GM13976 (cell line): ENCODE results near the gene SLC1A2.

Experiments
- DNase-seq: peaks from one replicate; pipeline ENCODE4 v3.0.0; 2012; ENCODE audit warnings: low spot score
- in situ Hi-C: fragments of 300-500 bp; cut with MboI; formaldehyde crosslinking; loops from one replicate; pipeline ENCODE4 v1.12.0; 2022; ENCODE audit warnings: low sequenced_read_pairs, mixed read lengths, inconsistent platforms; ENCODE audit not compliant: unreplicated experiment
- TF ChIP-seq, protein P1 (sequence below): IDR thresholded peaks from 2 replicates; pipeline ENCODE4 v1.5.1; 2012; ENCODE audit warnings: borderline replicate concordance, mild to moderate bottlenecking; ENCODE audit not compliant: insufficient read depth; ENCODE audit errors: extremely low read depth, missing control alignments, control extremely low read depth

The SLC1A2 gene

DNA sequence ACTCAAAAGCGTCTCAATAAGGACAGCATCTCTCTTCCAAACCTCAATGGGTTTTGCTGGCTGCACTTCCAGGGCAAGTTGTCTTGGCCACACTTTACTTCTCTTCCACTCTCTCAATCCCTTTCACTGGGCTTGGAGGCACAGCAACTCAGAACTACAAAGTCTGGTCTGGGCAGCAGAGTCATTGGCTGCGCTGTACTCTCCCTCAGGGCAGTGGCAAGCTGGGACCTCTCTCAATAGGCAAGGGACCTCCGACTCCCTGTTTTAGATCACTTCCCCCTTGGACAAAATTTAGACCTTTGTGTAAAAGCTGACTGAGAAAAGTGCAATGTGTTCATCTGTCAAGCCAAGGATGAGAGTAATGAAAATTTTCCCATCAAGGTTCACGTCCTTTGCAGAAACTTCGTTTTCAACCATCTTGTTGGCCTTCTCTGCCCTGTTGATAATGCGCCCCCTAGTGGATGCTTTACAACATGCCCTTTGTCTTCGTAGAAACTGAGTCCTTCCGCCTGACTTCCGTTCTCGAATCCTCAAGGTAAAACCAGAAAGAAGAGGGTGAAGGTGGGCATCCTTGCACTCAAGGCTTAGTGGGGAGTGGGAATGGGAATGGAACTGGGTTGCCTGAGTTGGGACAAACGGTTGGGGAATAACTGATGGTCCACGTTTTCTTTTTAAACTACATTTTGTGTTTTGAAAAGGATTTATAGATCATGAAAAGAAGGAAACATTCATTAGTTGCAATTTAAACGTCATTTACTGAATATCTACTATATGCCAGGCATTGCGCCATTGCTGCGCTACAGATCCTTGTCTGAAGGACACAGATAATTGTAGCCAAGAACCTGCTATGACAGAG lies 181.3 kb downstream of the SLC1A2 start:
- TF ChIP-seq, protein P1, sequence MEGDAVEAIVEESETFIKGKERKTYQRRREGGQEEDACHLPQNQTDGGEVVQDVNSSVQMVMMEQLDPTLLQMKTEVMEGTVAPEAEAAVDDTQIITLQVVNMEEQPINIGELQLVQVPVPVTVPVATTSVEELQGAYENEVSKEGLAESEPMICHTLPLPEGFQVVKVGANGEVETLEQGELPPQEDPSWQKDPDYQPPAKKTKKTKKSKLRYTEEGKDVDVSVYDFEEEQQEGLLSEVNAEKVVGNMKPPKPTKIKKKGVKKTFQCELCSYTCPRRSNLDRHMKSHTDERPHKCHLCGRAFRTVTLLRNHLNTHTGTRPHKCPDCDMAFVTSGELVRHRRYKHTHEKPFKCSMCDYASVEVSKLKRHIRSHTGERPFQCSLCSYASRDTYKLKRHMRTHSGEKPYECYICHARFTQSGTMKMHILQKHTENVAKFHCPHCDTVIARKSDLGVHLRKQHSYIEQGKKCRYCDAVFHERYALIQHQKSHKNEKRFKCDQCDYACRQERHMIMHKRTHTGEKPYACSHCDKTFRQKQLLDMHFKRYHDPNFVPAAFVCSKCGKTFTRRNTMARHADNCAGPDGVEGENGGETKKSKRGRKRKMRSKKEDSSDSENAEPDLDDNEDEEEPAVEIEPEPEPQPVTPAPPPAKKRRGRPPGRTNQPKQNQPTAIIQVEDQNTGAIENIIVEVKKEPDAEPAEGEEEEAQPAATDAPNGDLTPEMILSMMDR = peak; percentile 56
- in situ Hi-C loops = no loop called here
- peak; percentile 18 for DNase-seq

DNA sequence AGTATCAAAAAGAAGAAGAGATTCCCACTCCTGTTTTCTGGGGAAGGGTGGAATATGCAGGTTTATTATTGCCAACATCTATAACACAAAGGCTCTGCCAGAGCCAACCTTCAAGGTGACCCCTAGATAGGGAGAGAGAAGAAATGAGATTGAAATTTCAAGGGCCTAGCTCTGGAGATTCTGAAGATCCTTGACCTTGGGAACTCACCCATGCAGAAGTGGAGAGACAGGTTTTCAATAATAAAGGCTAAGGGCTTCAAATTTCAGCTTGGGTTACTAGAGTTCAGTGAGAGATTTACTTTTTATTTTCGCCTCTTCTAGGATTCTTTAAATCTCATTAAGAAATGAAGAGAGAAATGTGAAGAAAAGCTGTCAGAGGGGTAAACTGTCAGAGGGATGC lies 182.0 kb downstream of the SLC1A2 start:
- in situ Hi-C loops = no loop called here
- DNase-seq = no peak
- TF ChIP-seq, protein P1 = no peak

DNA sequence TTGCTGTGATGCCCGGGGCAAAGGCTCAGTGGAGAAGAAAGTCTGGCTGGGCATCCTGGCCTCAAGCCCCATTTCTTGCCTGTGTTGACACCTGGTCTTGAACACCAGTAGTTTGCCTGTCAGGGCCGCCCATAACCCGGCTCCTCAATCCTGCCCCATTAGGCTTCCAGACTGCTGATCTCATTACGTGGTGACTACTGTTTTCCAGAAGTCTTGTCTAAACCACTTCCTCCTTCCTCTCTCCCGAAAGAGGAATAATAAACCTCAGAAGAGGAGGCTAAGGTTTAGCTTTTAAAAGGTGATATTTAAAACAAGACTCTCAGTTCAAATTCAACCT lies 182.7 kb downstream of the SLC1A2 start:
- DNase-seq = no peak
- in situ Hi-C loops = no loop called here
- TF ChIP-seq, protein P1 = no peak

DNA sequence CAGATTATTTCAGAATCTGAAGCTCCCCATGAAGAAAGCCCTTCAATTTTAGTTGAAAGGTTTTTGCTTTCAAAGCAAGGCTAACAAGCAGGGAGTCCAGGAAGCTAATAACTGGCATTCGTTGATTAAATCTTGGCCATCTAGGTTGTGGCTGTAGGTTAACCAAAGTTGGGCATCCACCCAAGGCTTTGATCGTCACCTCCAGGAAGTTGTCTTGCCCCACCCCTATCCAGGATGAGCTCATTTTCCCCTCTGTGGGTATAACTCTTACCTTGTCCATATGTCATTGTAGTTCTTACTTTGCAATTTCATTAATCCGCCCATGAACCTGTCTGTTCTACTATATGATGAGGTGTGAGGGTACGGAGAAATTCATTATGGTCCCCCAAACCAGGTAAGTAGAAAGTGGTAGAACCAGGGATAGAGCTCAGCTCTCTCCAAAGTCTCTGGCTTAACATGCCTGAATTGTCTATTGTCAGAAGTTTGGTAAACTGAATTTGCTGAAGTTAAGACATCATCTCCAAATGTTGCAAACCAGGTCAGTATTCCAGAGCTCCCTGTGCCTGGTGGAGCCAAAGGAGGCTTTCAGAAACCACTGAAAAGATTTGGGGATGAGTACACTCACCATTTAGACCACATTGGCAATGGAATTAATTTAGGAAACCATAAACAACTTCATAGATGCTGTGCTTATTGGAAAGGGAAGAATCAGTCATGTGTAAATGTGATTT lies 183.3 kb downstream of the SLC1A2 start:
- TF ChIP-seq, protein P1 = no peak
- in situ Hi-C loops = no loop called here
- no peak for DNase-seq

DNA sequence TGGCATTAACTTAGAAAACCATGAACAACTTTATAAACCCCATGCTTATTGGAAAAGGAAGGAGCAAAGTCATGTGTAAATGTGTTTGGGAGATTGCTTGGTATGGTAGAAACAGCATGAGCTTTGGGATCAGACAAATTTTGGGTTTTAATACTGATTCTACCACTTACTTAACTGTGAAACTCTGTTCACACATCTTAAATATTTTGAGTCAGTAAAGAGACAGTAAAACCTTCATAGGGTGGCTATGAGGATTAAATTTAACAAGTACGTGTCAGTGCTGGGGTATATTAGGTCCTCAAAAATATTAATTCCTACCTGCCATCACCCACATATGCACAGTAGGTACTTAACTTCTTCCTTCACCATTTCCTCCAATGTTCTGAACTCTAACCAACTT lies 183.9 kb downstream of the SLC1A2 start:
- no peak for DNase-seq
- TF ChIP-seq, protein P1 = no peak
- in situ Hi-C loops = no loop called here

DNA sequence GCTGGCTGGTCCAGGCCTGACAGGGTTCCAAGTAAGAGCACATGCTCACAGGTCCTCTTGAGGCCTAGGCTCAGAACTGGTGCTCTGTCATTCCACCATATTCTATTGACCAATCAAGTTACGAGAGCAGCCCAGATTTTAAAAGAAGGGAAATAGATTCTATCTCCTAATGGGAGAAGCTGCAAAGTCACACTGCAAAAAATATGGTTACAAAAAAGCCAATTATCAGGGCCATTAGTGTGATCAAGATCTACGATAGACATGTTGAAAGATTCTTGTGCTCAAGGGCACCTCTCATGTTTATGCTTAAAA lies 184.2 kb downstream of the SLC1A2 start:
- TF ChIP-seq, protein P1 = no peak
- in situ Hi-C loops = no loop called here
- DNase-seq = no peak
